Glomerular visceral epithelial cell (primary cell): ENCODE measurements around the gene SCAMP2.

Source experiments
- DNase-seq: peaks from one replicate; pipeline ENCODE4 v3.0.0-alpha.2; 2016; ENCODE audit errors: extremely low spot score

Gene SCAMP2

DNA sequence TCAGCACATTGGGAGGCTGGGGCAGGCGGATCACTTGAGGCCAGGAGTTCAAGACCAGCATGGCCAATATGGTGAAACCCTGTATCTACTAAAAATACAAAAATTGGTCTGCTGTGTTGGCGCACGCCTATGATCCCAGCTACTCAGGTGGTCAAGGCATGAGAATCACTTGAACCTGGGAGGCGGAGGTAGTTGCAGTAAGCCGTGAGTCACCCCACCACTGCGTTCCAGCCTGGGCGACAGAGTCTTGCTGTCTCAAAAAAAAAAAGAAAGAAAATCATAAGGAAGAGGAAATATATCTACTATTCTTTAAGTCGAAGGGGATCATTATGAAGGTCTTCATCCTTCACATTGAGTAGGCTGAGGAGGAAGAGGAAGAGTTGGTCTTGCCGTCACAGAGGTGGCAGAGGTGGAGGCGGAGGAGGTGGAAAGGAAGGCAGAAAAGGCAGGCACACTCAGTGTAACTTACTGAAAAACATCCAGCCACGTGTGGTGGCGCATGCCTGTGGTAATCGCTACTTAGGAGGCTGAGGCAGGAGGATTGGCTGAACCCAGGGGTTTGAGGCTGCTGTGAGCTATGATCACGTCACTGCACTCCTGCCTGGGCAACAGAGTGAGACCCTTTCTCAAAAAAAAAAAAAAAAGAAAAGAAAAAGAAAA is 77.1 kb downstream of the SCAMP2 start:
- no peak for DNase-seq

- DNase-seq: no peak
Measured at GRCh38 chr15:74794970-74795349, 78.2 kb downstream of the SCAMP2 start.

DNA sequence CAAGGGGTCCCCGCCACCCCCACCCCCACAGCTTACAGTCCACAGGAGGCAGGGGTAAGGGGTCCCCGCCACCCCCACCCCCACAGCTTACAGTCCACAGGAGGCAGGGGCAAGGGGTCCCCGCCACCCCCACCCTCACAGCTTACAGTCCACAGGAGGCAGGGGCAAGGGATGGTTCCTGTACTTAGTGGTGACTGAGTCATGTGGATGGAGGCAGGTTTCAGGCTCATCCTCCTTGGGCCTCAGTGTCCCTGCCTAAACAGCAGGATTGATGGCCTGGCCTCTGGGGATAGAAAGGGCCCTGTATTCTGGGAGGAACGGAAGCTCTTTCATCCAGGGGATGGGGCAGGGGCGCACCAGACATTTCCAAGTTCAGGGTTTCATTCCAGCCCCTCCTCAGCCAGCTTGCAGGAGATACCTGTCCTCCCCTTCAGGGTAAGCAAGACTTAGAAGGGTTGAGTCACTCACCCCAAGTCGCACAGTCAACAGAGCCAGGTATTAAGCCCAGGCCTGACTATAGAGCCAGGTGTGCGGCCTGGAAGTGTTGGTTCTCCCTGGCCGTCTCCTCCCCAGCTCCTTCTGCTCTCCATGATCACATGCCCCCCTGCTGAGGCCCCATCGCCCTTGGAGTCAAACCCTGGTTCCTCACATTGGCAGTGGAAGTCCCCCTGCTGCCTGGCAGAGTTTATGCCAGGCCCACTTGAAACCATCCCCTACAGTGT is 78.8 kb downstream of the SCAMP2 start:
- no peak for DNase-seq
